Anterior cingulate cortex (tissue), 58 donors: Measurements from ENCODE around the gene PRELID2.
"Not testable (repeated sequence)": the region's sequence is repeated elsewhere in the genome, so short reads cannot be mapped to it uniquely, and the experiment has no call there.

Experiments used
- DNase-seq, 58 donors: peaks; one replicate each; lab custom pipeline; 2025; lab: John Stamatoyannopoulos, UW

PRELID2 gene

GRCh38 chr5:145761254-145761653 is 73.9 kb downstream of the PRELID2 start:
- DNase-seq, result no peak

GRCh38 chr5:145760660-145761059 is 74.5 kb downstream of the PRELID2 start:
- no peak for DNase-seq

DNA sequence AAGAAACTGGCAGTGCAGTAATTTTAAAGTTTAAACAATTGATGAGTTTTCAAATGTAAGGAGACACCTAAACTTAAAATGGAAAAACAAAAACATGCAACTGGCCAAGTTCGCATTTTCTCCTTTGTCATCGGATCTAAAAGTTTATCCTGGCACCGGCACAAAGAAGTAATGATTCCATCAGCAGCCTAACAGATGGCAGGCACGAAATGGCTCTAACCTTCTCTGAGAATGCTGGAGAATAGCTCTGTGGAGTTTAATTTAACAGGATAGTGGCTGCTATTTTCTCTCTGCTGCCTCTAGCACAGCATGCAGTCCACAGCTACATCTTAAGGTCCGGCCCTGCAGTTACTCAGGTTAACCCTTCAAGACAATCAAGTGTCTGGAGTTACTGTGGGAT is 82.2 kb downstream of the PRELID2 start:
- DNase-seq, result peak in 3 of 58 donors; percentile 1 to 27 (median 9)

DNA sequence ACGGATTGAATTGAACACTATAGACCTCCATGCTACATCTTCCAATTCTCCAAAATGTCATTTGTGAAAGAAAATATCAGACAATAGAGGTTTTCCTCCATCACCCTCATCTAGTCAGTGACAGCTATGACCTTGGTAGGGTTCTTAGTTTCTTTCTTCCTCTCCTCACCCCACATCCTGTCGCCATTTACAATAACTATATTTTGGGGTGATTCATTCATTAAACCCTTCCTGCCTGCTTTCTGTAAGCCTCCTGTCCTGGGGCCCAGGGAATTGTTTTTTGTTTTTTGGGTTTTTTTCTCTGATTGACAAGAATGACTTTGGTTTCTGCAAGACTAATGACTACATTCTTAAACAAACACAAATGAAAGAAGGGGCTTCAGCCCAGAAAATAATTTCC is 82.6 kb downstream of the PRELID2 start:
- no peak for DNase-seq

- DNase-seq, result peak in 2 of 58 donors; percentile 9
Observed at GRCh38 chr5:145750199-145750598, 84.9 kb downstream of the PRELID2 start.

GRCh38 chr5:145743396-145744061 is 91.6 kb downstream of the PRELID2 start:
- no peak for DNase-seq

GRCh38 chr5:145739843-145740242 is 95.3 kb downstream of the PRELID2 start:
- DNase-seq, result no peak

GRCh38 chr5:145738227-145738626 is 96.9 kb downstream of the PRELID2 start:
- DNase-seq, result no peak

DNA sequence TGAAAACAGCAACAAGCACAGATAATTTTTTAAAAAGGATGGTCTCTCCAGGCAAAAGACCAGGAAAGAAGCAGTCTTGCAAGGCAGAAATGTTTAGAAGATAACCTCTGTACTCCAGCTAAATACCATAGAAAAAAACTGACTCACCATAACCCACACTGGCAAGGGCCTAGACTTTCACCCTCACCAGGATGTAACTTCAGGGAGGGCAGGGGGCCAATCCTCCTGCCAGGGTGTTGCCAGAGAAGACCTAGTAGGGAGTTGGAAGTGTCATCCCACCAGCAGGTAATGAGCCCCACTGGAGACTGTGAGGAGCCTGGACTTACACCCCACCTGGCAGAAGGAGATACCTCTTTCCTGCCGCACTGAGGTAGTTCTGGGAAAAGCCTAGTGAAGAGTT is 97.6 kb downstream of the PRELID2 start:
- DNase-seq, result no peak

DNA sequence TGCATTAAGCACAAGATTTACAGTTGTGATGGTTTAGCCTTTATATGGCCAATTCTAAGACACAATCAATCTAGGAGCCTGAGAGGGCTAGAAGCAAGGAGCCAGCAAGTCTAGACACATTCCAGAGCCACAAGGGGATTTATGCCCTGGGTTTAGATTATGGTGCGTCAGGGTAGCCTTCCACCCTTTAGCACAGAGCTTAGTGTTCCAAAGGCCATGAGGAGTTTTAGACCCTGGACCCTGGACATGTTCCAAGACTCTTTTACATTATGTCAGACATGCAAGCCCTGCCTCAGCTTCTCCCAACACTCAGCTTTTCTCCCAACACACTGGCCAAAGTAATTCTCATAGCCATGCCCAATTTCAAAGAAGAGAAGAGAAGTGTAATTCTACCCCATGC is 105.2 kb downstream of the PRELID2 start:
- DNase-seq, result not testable (repeated sequence)

DNA sequence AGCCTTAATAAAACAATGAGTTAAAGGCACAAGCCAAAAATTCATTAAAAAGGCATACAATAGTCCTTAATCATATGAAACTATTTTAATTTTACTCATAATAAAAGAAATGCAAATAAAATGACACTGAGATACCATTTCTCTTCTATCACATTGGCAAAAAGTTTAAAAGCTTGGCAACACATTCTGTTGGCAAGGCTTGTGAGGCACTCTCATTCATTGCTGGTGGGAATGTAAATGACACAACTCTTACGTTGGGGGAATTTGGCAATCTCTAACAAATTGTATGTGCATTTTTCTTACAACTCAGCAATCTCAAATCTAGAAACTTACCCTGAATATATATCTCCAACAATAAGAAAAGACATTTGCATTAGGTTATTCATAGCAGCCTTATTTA is 111.6 kb downstream of the PRELID2 start:
- no peak for DNase-seq

DNA sequence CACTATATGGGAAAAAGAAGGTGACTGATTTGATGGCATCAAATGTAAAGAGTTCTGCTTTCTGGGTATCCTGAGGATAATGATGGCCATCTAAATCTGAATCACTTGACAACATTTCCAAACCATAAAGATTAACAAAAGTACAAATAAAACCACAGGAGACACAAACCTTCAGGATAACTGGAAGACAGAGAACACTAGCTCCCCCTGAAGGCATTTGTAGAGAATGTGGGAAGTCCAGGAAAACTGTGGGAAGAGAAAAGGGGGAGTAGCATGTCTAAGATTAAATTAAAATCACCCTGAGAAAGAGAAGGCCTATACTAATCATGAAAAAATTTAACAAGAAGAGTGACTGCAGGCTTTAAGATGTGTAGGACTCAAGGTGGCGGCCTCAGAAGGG is 116.2 kb downstream of the PRELID2 start:
- DNase-seq, result no peak

DNA sequence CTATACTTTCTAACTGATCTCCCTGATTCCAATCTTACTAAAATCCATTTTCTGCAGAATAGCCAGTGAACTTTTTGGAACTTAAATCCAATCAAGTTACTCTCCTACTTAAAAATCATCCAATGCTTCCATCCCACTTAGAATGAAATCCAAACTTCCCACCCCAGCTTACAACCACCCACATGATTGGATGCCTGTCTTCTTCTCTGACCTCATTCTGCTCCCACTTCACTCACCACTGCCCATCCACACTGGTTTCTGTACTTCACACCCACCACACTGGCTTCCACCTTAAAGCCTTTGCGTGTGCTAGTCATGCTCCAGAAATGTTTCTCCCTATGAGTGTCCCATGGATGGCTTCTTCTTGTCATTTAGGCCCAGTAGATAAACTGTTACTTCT is 119.7 kb downstream of the PRELID2 start:
- no peak for DNase-seq

GRCh38 chr5:145712245-145712644 is 122.9 kb downstream of the PRELID2 start:
- no peak for DNase-seq

DNA sequence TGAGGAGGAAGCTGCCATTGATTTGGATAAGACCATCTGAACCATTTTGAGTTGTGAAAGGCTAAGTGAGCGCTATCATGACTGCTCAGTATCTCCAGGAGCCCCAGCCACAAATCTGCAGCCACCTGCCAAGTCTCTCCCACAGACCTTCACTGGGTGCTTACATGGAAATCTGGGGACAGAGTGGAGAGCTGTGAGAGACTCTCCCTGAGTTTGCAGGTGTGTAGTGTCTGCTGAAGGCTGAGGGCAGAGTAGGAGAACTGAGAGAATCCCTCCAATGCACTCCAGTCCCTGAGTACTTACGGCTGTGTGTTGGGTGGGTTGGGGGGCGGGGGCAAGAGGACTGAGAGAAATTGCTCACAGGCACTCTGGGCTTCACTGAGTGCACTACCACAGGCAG is 123.7 kb downstream of the PRELID2 start:
- no peak for DNase-seq
